Measurements from ENCODE around the gene CCDC154. TPM values are rescaled to one million over a fixed set of nuclear protein-coding genes. Genes with fewer than 3 reads are reported as not detected.

CCDC154 gene
- total and polyA plus RNA-seq, 2 donors: 0.37 to 0.86 TPM

GRCh38 chr16:1424028-1424427, 20.3 kb downstream of the CCDC154 start:
- Histone ChIP-seq H3K27ac (ENCODE audit: low read depth) (no peak overlapping the region), H3K4me3 (ENCODE audit: low read depth, low read length) (no peak overlapping the region), H3K4me1 (ENCODE audit: insufficient read depth) (no peaks in the 10 kb centered on the region), H3K36me3 (ENCODE audit: insufficient read depth) (no peaks in the 10 kb centered on the region)
- DNase-seq (ENCODE audit: extremely low spot score): no peak
- WGBS: 94% methylated on average over 12 of the region's 12 CpGs

- Histone ChIP-seq H3K27ac (ENCODE audit: low read depth) (no peak overlapping the region), H3K4me1 (ENCODE audit: insufficient read depth) (no peaks in the 10 kb centered on the region)
- WGBS: 88% methylated on average over 10 of the region's 10 CpGs
Observed at GRCh38 chr16:1422076-1422475, 22.3 kb downstream of the CCDC154 start.

GRCh38 chr16:1420111-1420539, 24.2 kb downstream of the CCDC154 start:
- Histone ChIP-seq H3K27ac (ENCODE audit: low read depth) (peak overlapping the region; percentile 60), H3K4me1 (ENCODE audit: insufficient read depth) (no peaks in the 10 kb centered on the region), H3K4me3 (ENCODE audit: low read depth, low read length) (peak overlapping the region; percentile 62), H3K36me3 (ENCODE audit: insufficient read depth) (no peaks in the 10 kb centered on the region)
- WGBS: 2% methylated on average over 22 of the region's 22 CpGs
- no peak for DNase-seq (ENCODE audit: extremely low spot score)

More at GRCh38 chr16:1422076-1422475, 22.3 kb downstream of the CCDC154 start:
- no peak for DNase-seq (ENCODE audit: extremely low spot score)
- H3K36me3 ChIP-seq (ENCODE audit: insufficient read depth): no peaks in the 10 kb centered on the region
- no peak overlapping the region for H3K4me3 ChIP-seq (ENCODE audit: low read depth, low read length)

- Histone ChIP-seq H3K36me3 (ENCODE audit: insufficient read depth) (no peaks in the 10 kb centered on the region), H3K27ac (ENCODE audit: low read depth) (peak overlapping the region; percentile 30), H3K4me1 (ENCODE audit: insufficient read depth) (no peaks in the 10 kb centered on the region), H3K4me3 (ENCODE audit: low read depth, low read length) (no peak overlapping the region)
- WGBS: 73% methylated on average over 3 of the region's 3 CpGs
- DNase-seq (ENCODE audit: extremely low spot score): no peak
Observed at GRCh38 chr16:1416521-1416941, 27.8 kb downstream of the CCDC154 start.

- Histone ChIP-seq H3K4me1 (ENCODE audit: insufficient read depth) (no peaks in the 10 kb centered on the region), H3K27ac (ENCODE audit: low read depth) (peak within 1 kb of the TSS; percentile 97), H3K4me3 (ENCODE audit: low read depth, low read length) (peak within 1 kb of the TSS; percentile 100), H3K36me3 (ENCODE audit: insufficient read depth) (no peaks in the 10 kb centered on the region)
- no peak for DNase-seq (ENCODE audit: extremely low spot score)
- 3% methylated on average over 71 of the region's 72 CpGs for WGBS
Observed at GRCh38 chr16:1414532-1415260, 29.7 kb downstream of the CCDC154 start, which contains the start of gene UNKL. Gene UNKL, minus strand, starts transcription at chr16:1414704. Its CDS starts 13 bp downstream, at chr16:1414691.

- DNase-seq (ENCODE audit: extremely low spot score): no peak
- no peaks in the 10 kb centered on the region for H3K4me1 ChIP-seq (ENCODE audit: insufficient read depth)
- H3K36me3 ChIP-seq (ENCODE audit: insufficient read depth): no peaks in the 10 kb centered on the region
- peak overlapping the region; percentile 100 for H3K4me3 ChIP-seq (ENCODE audit: low read depth, low read length)
- peak overlapping the region; percentile 97 for H3K27ac ChIP-seq (ENCODE audit: low read depth)
- 2% methylated on average over 85 of the region's 85 CpGs for WGBS
Observed at GRCh38 chr16:1413684-1414531, 30.4 kb downstream of the CCDC154 start.

GRCh38 chr16:1412847-1413246, 31.5 kb downstream of the CCDC154 start:
- no peak for DNase-seq (ENCODE audit: extremely low spot score)
- Histone ChIP-seq H3K4me1 (ENCODE audit: insufficient read depth) (no peaks in the 10 kb centered on the region), H3K27ac (ENCODE audit: low read depth) (no peak overlapping the region), H3K4me3 (ENCODE audit: low read depth, low read length) (no peak overlapping the region), H3K36me3 (ENCODE audit: insufficient read depth) (no peaks in the 10 kb centered on the region)
- 80% methylated on average over 2 of the region's 2 CpGs for WGBS

GRCh38 chr16:1408171-1408837, 36.1 kb downstream of the CCDC154 start:
- H3K27ac ChIP-seq (ENCODE audit: low read depth): no peak overlapping the region
- DNase-seq (ENCODE audit: extremely low spot score): peak; percentile 72
- 3% methylated on average over 42 of the region's 42 CpGs for WGBS
- no peaks in the 10 kb centered on the region for H3K4me1 ChIP-seq (ENCODE audit: insufficient read depth)
- H3K4me3 ChIP-seq (ENCODE audit: low read depth, low read length): peak overlapping the region; percentile 15
- H3K36me3 ChIP-seq (ENCODE audit: insufficient read depth): no peaks in the 10 kb centered on the region

- H3K4me1 ChIP-seq (ENCODE audit: insufficient read depth): no peaks in the 10 kb centered on the region
- peaks cover 3% of the 10 kb centered on the region for H3K36me3 ChIP-seq (ENCODE audit: insufficient read depth)
- H3K27ac ChIP-seq (ENCODE audit: low read depth): no peak overlapping the region
- H3K4me3 ChIP-seq (ENCODE audit: low read depth, low read length): no peak overlapping the region
- 19% methylated on average over 11 of the region's 11 CpGs for WGBS
- DNase-seq (ENCODE audit: extremely low spot score): no peak
Observed at GRCh38 chr16:1407753-1408152, 36.6 kb downstream of the CCDC154 start.

- Histone ChIP-seq H3K36me3 (ENCODE audit: insufficient read depth) (peaks cover 7% of the 10 kb centered on the region), H3K27ac (ENCODE audit: low read depth) (no peak overlapping the region), H3K4me1 (ENCODE audit: insufficient read depth) (no peaks in the 10 kb centered on the region), H3K4me3 (ENCODE audit: low read depth, low read length) (no peak overlapping the region)
- DNase-seq (ENCODE audit: extremely low spot score): no peak
- 92% methylated on average over 14 of the region's 14 CpGs for WGBS
Observed at GRCh38 chr16:1403733-1404132, 40.6 kb downstream of the CCDC154 start.

GRCh38 chr16:1403036-1403435, 41.3 kb downstream of the CCDC154 start:
- Histone ChIP-seq H3K4me1 (ENCODE audit: insufficient read depth) (no peaks in the 10 kb centered on the region), H3K4me3 (ENCODE audit: low read depth, low read length) (no peak overlapping the region), H3K27ac (ENCODE audit: low read depth) (no peak overlapping the region), H3K36me3 (ENCODE audit: insufficient read depth) (peaks cover 7% of the 10 kb centered on the region)
- DNase-seq (ENCODE audit: extremely low spot score): no peak
- WGBS: 93% methylated on average over 22 of the region's 22 CpGs

- H3K4me1 ChIP-seq (ENCODE audit: insufficient read depth): no peaks in the 10 kb centered on the region
- H3K27ac ChIP-seq (ENCODE audit: low read depth): no peak overlapping the region
- WGBS: 93% methylated on average over 13 of the region's 13 CpGs
- no peak for DNase-seq (ENCODE audit: extremely low spot score)
- no peak overlapping the region for H3K4me3 ChIP-seq (ENCODE audit: low read depth, low read length)
- peaks cover 7% of the 10 kb centered on the region for H3K36me3 ChIP-seq (ENCODE audit: insufficient read depth)
Observed at GRCh38 chr16:1401758-1402154, 42.6 kb downstream of the CCDC154 start.

- no peak for DNase-seq (ENCODE audit: extremely low spot score)
- Histone ChIP-seq H3K4me3 (ENCODE audit: low read depth, low read length) (no peak overlapping the region), H3K27ac (ENCODE audit: low read depth) (no peak overlapping the region), H3K4me1 (ENCODE audit: insufficient read depth) (no peaks in the 10 kb centered on the region), H3K36me3 (ENCODE audit: insufficient read depth) (peaks cover 7% of the 10 kb centered on the region)
- WGBS: 92% methylated on average over 29 of the region's 29 CpGs
Observed at GRCh38 chr16:1401061-1401757, 43.1 kb downstream of the CCDC154 start.
